Adrenal gland (tissue), 5 donors: ENCODE results near the gene RYK.

Experiments used
- CTCF ChIP-seq, 6 experiments: fragments of 450-650 bp in 4 of 6; fragments of 200-600 bp in 2 of 6; sonication (generic) in 1 of 6; IDR thresholded peaks; 1 replicate in 5 of 6; 2 replicates in 1 of 6; pipeline versions ENCODE4 v1.5.1 to v1.8.0; 2016 to 2021; ENCODE audit warnings: antibody characterized with exemption in 6 of 6, mild to moderate bottlenecking in 2 of 6, moderate library complexity in 1 of 6
- POLR2A ChIP-seq, 2 donors: fragments of 450-650 bp; IDR thresholded peaks; one replicate each; pipeline ENCODE4 v1.6.1; 2017; ENCODE audit warnings: antibody characterized with exemption in 2 of 2, mild to moderate bottlenecking in 2 of 2, moderate library complexity in 1 of 2
- donor health status: DM: no; HTN: no; CAD: no.

GRCh38 chr3:134249296-134249841 is 1.3 kb downstream of the RYK start:
- TF ChIP-seq CTCF (IDR thresholded peaks at IDR 0.05) (no peak), POLR2A (IDR thresholded peaks at IDR 0.05) (no peak)
